Activated CD4-positive, CD25-positive, alpha-beta regulatory T cell (primary cell): Measurements from ENCODE around the gene NDFIP2.
"Not testable (repeated sequence)": the region's sequence is repeated elsewhere in the genome, so short reads cannot be mapped to it uniquely, and the experiment has no call there.

Source experiments
- DNase-seq, 4 experiments: peaks; one replicate each; lab custom pipeline; 2025; lab: John Stamatoyannopoulos, UW

Gene NDFIP2

GRCh38 chr13:79593641-79594275 lies 112.8 kb downstream of the NDFIP2 start:
- no peak for DNase-seq

- not testable (repeated sequence) for DNase-seq
Observed at GRCh38 chr13:79600146-79600545, 119.2 kb downstream of the NDFIP2 start.

GRCh38 chr13:79602936-79603335 lies 122.0 kb downstream of the NDFIP2 start:
- DNase-seq: no peak

GRCh38 chr13:79604752-79605151 lies 123.8 kb downstream of the NDFIP2 start:
- DNase-seq: no peak
